HCEC 1CT (cell line): Measurements from ENCODE around the gene SLC35E4.
"Not testable (repeated sequence)": the region's sequence is repeated elsewhere in the genome, so short reads cannot be mapped to it uniquely, and the experiment has no call there.

Experiments used
- DNase-seq: peaks from one replicate; pipeline ENCODE4 v3.0.0-alpha.2; 2017

Gene SLC35E4

DNA sequence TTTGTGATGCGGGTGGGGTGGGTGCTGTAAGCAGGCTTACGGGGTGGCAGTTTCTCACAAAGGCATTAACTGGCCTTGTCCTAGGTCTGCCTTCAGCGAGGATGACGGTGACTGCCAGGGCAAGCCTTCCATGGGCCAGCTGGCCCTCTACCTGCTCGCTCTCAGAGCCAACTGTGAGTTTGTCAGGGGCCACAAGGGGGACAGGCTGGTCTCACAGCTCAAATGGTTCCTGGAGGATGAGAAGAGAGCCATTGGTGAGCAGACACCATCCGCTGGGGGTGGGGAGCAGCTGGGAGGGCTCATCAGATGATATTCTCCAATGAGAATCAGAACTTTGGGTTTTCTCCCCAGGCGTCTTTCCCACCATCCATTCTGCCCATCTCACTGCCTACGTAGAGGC, 22.8 kb upstream of the SLC35E4 start:
- DNase-seq: no peak

DNA sequence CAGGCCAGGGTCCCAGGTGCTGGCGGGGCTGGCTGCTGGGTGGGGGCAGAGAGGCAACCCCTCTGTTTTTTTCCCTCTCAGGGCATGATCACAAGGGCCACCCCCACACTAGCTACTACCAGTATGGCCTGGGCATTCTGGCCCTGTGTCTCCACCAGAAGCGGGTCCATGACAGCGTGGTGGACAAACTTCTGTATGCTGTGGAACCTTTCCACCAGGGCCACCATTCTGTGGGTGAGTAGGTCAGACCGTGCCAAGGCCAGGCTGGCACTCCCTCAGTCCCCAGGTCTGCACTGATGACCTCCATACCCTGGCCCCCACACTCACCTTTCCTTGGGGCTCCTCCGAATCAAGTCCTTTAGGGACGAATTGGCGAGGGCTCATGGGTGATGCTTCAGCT, 21.3 kb upstream of the SLC35E4 start:
- no peak for DNase-seq

DNA sequence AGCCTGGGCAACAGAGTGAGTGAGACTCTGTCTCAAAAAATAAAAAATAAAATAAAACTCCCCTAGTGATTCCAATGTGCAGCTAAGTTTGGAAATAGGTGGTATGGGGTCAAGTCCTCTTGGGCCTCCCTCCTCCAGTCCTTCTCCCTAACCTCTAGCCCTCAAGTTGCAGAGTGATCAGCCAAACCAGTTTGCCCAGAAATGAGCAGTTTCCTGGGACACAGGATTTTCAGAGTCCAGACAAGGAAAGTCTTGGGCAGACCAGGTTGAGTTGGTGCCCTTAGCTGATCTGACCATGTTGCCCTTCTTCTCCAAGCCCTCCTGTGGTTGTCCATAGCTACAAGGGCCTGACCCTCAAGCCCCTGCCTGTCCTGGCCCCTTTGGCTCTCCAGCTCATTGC, 20.7 kb upstream of the SLC35E4 start:
- no peak for DNase-seq

DNA sequence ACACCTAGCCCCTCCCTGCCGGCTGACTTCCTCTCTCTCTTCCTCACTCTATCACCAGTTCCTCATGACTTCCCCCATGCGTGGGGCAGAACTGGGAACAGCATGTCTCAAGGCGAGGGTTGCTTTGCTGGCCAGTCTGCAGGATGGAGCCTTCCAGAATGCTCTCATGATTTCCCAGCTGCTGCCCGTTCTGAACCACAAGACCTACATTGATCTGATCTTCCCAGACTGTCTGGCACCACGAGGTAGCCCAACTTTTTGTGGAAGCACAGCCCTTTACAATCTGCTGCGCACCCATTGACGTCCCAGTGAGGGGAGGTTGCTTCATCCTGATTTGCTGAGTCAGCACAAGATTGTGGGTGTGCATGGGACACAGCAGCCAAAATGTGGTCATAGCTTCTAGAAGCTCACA, 20.0 kb upstream of the SLC35E4 start:
- DNase-seq: no peak

DNA sequence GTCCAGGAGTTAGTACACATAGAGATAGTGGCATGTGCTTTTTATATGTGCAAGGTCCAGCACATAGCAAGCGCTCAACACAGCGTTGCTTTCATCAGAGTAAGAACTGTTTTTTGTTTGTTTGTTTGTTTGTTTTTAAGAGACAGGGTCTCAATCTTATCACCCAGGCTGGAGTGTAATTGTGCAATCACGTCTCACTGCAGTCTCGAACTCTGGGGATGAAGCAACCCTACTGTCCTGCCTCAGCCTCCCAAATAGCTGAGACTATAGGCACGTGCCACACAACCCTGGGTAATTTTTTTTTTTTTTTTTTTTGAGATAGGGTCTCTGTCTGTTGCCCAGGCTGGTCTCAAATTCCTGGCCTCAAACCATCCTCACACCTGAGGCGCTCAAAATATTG, 17.8 kb upstream of the SLC35E4 start:
- no peak for DNase-seq

DNA sequence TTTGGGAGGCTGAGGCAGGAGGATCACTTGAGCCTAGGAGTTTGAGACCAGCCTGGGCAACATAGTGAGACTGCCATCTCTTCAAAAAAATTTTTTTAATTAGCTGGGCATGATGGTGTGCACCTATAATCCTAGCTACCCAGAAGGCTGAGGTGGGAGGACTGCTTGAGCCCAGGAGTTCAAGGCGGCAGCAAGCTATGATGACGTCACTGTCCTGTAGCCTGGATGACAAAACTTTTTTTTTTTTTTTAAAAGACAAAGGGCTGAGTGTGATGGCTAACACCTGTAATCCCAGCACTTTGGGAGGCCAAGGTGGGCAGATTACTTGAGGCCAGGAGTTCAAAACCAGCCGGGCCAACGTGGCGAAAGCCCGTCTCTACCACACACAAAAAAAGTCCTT, 15.7 kb upstream of the SLC35E4 start:
- not testable (repeated sequence) for DNase-seq

DNA sequence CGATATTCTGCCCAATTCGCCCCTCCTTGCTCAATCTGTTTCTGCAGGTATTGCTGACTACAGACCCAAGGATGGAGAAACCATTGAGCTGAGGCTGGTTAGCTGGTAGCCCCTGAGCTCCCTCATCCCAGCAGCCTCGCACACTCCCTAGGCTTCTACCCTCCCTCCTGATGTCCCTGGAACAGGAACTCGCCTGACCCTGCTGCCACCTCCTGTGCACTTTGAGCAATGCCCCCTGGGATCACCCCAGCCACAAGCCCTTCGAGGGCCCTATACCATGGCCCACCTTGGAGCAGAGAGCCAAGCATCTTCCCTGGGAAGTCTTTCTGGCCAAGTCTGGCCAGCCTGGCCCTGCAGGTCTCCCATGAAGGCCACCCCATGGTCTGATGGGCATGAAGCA, 9.2 kb upstream of the SLC35E4 start:
- no peak for DNase-seq

DNA sequence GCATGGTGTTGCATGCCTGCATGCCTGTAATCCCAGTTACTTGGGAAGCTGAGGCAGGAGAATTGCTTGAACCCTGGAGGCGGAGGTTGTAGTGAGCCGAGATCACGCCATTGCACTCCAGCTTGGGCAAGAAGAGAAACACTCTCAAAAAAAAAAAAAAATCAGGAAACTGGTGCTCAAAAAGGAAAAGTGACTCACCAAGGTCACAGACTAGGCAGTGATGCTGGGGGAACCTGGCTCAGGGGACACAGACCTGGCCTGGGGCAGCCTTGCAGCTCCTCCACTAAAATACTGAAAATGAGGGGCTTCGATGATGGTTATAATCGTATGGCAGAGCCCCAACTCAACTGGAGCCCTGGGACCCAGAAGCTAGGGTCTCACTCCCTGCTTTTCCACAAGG, 8.1 kb upstream of the SLC35E4 start:
- no peak for DNase-seq

DNA sequence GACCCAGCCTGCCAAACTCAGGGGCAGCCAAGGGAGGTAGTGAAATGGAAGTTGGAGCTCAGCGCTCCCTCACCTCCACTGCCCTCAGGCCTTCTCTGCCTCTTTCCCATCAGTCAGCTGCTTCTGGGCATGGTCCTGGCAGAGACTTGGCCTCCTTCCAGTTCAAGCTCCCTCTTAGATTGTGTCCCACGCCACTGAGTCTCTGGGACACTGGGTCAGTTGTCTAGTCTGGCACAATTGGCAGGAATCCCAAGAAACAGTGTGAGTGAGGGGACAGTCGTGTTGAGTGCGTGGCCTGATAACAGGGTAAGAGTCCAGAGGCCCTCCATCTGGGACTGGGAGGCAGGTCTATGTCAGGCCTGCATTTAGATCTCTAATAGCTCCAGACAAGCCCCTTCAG, 7.1 kb upstream of the SLC35E4 start:
- DNase-seq: no peak

DNA sequence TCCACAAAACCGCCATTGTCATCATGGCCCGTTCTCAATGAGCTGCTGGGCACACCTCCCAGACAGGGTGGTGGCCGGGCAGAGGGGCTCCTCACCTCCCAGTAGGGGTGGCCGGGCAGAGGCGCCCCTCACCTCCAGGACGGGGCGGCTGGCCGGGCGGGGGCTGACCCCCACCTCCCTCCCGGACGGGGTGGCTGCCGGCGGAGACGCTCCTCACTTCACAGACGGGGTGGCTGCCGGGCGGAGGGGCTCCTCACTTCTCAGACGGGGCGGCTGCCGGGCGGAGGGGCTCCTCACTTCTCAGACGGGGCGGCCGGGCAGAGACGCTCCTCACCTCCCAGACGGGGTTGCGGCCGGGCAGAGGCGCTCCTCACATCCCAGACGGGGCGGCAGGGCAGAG, 4.1 kb upstream of the SLC35E4 start:
- not testable (repeated sequence) for DNase-seq

DNA sequence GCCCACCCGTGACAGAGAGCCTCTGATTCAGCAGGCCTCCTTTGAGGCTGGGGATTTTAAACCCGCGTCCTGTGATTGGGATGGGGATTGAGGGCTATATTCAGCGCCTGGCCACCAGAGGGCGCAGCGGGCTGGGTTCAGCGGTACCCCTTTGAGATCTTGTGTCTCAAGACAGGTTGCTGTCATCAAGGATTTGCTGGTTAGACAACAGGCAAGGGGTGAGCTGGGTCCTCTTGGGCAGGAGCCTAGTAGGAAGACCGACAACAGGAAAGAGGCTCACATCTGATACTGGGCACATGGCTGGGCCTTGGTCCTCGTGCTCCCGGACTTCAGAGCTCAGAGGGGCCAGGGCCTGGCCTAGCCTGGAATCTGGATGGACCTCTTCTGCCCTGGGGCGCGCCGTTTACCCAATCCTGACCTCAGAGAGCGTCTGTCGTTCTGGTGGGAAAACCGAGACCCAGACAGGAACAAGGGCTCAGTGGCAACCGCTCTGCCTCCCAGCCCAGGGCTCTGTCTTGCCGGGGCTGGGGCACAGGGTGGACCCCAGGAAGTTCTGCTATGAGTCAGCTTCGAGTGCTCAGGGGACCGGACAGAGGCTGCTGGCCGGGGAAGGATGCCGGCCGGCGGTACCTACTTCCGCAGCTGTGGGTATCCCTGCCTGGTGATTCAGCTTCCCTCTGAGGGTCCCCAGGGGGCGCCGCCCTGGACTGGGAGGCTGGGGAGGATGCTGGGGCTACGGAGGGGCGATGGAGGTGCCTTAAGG, 929 bp upstream of the SLC35E4 start:
- peak; percentile 86 for DNase-seq

DNA sequence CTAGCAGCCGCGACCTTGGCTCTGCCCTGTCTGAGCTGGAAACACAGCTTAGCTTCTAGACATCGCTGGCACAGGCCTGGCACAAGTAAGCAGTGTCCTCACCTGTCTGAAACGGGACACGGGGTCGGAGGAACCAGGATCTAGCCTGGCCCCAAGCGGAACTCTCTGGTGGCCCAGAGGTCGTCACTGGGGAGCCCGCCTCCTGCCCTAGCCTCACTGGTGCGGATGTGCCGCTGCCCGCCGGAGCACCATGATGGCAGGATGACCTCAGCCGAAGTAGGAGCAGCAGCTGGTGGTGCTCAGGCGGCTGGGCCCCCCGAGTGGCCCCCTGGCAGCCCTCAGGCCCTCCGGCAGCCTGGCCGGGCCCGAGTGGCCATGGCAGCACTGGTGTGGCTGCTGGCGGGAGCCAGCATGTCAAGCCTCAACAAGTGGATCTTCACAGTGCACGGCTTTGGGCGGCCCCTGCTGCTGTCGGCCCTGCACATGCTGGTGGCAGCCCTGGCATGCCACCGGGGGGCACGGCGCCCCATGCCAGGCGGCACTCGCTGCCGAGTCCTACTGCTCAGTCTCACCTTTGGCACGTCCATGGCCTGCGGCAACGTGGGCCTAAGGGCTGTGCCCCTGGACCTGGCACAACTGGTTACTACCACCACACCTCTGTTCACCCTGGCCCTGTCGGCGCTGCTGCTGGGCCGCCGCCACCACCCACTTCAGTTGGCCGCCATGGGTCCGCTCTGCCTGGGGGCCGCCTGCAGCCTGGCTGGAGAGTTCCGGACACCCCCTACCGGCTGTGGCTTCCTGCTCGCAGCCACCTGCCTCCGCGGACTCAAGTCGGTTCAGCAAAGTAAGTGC, 871 bp downstream of the SLC35E4 start:
- no peak for DNase-seq

DNA sequence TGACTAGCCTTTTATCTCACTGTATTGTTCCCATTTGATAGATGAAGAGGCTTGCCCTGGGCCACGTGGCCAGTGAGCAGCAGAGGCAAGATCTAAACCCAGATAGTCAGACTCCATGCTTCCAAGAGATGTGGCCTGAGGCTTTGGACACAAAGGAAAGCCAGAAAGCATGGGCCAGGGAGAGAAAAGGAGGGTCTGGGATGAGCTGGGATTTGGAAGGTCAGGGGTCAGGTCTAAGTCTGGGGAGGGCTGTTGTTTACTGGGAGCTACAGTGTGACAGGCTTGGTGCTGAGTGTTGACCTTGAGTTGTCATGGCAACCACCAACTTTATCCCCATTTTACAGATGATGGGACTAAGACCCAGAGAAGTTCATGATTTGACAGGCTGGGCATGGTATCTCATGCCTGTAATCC, 2.1 kb downstream of the SLC35E4 start:
- no peak for DNase-seq

DNA sequence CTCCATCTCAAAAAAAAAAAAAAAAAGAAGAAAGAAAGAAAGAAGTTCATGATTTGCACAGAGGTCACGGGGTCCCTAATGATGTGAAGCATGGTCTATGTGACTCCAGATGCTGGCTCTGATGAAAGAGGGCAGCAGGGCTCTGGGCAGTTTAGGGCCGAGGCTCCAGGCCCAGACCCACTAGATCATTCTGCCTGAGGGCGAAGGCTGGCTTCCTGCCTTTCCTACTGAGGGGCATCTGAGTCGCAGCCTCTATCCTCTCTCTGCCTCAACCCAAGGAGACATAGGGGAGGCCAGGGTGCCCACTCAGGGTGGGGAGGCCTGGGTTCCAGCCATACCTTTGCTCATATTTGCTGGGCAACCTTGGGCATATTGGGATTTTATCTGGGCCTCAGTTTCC, 4.8 kb downstream of the SLC35E4 start:
- DNase-seq: no peak

DNA sequence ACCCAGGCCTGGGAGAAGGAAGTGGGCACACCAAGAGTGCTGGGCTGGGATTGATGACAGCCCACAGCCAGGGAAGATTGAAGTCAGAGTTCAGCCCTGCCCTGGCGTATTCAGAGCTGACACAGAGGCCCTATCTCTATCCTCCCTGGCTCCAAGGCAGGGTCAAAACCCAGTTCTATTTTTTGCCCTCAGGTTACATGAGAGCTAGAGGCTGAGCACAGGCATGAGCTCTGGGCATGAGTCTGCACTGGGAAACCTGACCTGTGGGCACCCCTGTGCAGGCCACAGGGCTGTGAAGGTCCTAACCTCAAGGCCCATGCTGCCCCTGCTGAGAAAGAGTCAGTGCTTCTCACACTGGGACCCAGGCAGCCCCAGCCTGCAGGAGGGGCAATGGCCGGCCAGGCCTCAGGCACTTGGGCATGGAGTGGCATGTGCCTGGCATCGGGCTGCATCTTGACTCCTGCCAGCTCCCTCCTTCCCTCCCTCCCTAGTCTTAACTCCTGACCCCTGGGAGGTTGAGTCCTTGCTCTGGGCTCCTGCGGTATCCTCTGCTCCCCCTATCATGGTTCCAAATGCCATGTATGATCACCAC, 5.4 kb downstream of the SLC35E4 start:
- DNase-seq: no peak

DNA sequence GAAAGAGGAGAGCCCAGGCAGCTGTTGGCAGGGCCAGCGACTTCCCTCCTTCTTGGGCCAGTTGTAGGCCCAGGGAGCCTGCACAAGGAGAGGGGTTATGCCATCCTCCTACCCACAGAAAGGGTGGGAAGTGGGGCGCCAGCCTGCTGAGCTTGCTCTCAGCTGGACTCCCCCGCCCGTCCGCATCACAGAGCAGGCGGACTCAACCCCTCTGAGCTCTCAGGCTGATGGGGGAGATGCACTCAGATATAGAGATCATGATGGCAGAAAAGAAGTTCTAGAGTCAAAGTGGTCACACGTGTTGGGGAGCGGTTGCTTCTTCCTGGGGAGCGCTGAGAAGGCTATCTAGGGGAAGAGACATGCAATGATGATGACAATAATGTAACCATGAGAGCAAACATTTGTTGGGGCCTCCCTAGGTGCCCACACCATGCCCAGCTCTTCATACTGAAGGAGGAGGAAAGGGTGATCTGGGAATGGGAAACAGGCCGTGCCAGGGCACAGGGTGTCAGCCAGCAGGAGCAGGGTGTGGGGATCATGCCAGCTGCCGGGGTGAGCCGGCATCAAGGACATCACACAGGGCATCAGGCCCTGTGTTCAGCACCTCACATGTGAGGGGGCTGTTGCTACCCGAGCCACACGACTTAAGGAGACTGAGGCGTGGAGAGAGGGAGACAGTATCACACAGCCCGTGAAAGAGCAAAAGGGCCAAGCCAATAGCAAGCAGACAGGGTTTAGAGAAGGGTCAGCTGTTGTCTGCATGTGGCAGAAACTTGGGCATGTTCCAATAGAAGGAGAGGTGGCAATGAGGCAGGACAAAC, 7.7 kb downstream of the SLC35E4 start:
- no peak for DNase-seq

DNA sequence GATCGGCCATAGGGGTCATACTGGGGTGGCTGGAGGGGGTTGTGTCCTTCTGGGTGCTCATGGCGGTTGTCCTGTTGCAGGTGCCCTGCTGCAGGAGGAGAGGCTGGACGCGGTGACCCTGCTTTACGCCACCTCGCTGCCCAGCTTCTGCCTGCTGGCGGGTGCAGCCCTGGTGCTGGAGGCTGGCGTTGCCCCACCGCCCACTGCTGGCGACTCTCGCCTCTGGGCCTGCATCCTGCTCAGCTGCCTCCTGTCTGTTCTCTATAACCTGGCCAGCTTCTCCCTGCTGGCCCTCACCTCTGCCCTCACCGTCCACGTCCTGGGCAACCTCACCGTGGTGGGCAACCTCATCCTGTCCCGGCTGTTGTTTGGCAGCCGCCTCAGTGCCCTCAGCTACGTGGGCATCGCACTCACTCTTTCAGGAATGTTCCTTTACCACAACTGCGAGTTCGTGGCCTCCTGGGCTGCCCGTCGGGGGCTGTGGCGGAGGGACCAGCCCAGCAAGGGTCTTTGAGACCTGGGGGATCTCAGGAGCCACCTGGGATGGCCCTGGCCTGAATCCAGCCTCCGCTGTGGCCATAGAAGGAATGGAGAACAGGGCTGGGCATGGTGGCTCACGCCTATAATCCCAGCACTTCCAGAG, 11.1 kb downstream of the SLC35E4 start:
- DNase-seq: no peak

DNA sequence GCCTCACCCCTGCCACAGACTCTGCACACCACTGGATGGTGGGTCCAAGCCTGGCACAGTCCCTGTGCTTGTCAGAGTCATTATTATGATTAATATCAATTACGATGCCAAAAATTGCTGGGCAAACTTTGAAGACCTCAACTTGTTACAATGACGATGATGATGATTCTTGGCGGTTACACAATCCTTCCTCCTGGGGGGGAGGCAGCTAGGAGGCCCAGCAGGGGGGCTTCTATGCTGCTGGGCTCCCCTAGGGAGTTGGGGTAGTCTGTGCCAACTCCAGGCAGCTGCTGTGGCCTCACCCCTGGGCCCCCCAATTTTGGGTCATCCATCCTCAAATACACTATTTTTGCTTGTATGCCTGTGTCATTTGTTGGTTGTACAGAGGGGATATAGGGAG, 12.0 kb downstream of the SLC35E4 start:
- no peak for DNase-seq

DNA sequence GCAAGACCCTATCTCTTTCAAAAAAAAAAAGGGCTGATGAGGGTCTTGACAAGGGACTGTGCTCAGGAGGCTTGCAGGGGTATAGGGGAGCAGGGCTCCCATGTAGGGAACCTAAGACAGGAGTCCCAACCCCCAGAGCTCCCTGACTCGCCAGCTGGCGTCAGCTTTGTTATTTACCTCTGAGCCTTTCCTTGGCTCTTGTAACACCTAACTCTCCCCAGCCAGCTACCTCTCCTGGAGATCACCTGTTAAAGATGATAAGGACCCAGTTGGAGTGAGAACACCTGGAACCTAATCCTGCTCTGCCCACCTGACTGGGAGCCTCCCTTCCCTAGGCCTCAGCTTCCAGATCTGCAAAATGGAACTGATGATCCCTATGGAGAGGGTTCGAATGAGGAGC, 13.2 kb downstream of the SLC35E4 start:
- DNase-seq: no peak

DNA sequence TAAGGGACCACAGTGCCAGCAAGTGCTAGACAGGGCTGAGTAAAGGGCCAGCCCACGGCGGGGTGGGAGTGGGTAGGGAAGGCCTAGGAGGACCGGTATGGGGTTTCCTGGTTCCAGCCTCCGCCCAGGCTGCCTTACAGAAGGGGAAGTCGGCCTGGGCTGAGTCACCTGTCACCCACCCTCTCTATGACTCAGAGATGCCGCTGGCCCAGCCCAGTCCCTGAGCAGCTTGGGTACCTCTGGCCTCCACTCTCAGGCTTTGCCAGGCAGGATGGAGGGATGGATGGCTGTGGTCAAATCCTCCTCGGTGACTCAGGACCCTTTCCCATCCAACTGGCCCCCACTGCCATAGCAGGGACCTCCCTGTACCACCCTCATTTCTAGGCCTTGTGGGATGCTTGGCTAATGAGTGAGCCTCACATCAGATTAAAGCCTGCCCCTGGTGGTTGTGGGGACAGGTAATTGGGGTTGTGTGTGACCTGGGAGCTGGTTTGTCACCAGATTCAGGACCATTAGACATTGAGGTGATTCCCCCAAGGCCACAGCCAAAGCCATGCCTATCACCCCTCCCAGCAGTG, 13.9 kb downstream of the SLC35E4 start:
- DNase-seq: peak; percentile 73

DNA sequence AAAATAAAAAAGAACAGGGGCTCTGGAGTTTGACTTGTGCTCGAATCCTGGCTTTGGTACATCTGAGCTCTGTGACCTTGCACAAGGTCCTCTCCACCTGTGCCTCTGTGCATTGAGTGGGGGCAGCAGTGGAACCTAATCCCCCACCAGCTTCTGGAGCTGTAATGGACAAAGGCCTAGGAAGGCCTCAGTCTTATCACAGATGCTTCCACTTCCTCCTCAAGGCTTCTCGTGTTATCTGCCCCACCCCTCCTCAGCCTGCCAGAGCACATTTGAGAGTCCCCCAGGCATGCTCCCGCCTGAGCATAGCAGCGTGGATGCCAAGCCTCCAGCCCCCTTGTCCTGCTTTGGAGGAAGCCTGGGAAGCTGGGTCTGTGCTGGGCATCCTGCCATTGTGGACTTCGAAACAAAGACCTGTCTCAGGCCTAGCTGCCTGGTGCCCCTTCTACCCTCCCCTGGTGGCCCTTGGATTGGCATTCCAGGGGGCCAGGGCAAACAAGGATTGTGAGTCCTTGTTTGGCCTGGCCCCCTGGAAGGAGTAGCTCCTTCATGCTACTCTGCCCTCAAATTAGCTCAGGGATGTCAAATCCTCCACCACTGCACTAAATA, 15.0 kb downstream of the SLC35E4 start:
- no peak for DNase-seq

DNA sequence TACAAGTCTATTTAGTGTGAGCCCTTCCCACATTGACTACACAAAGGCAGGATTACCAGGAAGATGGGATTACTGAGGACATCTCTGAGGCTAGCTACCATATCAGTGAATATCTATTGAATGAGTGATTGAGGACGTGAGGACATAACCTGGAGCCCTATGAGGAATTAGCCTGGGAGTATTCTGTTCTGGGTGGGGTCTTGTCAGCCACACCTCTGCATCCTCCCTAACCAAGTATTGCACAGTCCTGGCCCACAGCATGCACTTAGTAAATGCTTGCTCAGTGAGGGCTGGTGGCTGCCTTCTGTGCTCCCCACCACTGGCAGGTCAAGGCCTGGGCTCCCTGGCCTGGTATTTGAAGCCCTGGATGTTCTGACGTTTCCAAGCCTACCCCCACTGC, 17.3 kb downstream of the SLC35E4 start:
- DNase-seq: no peak
